ENCODE data around the gene DAPK2.

DAPK2 gene

DNA sequence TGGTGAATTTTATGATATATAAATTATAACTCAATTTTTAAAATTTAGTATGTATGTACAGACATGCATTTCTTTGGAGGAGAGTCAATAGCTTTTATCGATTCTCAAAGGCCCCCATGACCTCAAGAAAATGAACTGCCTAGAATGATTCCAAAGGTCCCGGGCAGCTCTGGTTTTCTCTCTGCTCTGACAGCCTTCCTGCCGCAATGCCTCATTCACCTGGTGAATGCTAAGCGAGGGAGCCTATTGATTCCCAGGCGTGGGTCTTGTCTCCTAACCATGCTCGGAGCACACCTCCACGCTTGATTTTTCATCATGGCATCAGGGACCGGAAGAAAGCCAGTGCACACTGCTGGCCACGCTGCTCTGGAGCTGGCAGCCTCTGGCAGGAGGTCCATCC, 132.9 kb downstream of the DAPK2 start:
- Histone ChIP-seq H3K9me3 (ENCODE audit: control insufficient read depth, low read depth, low read length) (no peaks in the 10 kb centered on the region), H3K27ac (ENCODE audit: low read length) (no peak overlapping the region), H3K36me3 (ENCODE audit: control insufficient read depth, low read depth, low read length) (no peaks in the 10 kb centered on the region), H3K27me3 (ENCODE audit: control insufficient read depth, insufficient read depth, low read length) (no peaks in the 10 kb centered on the region), H3K4me3 (ENCODE audit: low read length) (no peak overlapping the region), H3K4me1 (ENCODE audit: control insufficient read depth, low read depth, low read length) (peaks cover 21% of the 10 kb centered on the region), H3K9ac (ENCODE audit: low read length) (no peak overlapping the region)

DNA sequence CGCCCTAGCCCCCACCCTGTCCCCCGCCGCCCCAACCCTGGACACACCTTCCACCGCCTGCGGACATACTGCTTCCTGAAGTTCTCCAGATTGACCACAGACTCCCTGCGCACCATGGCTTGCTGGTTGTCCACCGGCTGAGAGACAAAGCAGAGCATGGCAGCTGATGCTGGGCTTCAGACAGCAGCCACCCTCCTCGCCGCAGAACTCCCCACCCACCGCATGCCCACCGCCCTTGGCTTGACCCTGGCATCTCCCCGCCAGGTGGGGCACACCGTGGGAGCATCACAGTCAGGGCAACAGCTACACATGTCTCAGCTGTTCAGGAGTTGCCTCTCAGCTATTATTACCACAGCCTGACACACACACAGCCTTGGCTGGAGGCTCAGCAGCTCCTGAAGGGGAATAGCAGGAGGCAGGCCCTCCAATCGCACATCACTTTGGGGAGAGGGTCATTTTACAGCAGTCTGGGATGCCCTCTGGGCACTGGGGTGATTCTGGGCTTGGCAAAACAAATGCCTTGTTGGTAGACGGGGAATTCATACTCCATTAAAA, 134.1 kb downstream of the DAPK2 start:
- no peaks in the 10 kb centered on the region for H3K27me3 ChIP-seq (ENCODE audit: control insufficient read depth, insufficient read depth, low read length)
- no peak overlapping the region for H3K4me3 ChIP-seq (ENCODE audit: low read length)
- no peak overlapping the region for H3K27ac ChIP-seq (ENCODE audit: low read length)
- H3K9ac ChIP-seq (ENCODE audit: low read length), result no peak overlapping the region
- peaks cover 12% of the 10 kb centered on the region for H3K4me1 ChIP-seq (ENCODE audit: control insufficient read depth, low read depth, low read length)
- no peaks in the 10 kb centered on the region for H3K36me3 ChIP-seq (ENCODE audit: control insufficient read depth, low read depth, low read length)
- H3K9me3 ChIP-seq (ENCODE audit: control insufficient read depth, low read depth, low read length), result no peaks in the 10 kb centered on the region

DNA sequence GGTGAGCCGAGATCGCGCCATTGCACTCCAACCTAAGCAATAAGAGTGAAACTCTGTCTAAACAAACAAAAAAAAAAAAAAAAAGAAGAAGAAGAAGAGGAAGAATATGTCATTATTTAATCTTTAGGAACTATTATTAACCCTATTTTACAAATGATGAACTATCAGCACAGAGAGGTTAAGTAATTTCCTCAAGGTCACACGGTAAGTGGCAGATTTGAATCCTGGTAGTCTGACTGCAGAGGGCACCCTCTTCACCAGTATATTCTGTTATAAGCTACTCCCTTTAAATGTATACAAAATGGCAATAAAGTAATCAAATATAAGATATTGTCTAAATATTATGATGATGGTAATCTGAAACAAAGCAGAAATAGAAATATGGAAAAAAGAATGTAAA, 135.1 kb downstream of the DAPK2 start:
- H3K27ac ChIP-seq (ENCODE audit: low read length), result no peak overlapping the region
- no peaks in the 10 kb centered on the region for H3K27me3 ChIP-seq (ENCODE audit: control insufficient read depth, insufficient read depth, low read length)
- no peaks in the 10 kb centered on the region for H3K9me3 ChIP-seq (ENCODE audit: control insufficient read depth, low read depth, low read length)
- H3K4me3 ChIP-seq (ENCODE audit: low read length), result no peak overlapping the region
- H3K36me3 ChIP-seq (ENCODE audit: control insufficient read depth, low read depth, low read length), result no peaks in the 10 kb centered on the region
- H3K4me1 ChIP-seq (ENCODE audit: control insufficient read depth, low read depth, low read length), result peaks cover 5% of the 10 kb centered on the region
- H3K9ac ChIP-seq (ENCODE audit: low read length), result no peak overlapping the region

DNA sequence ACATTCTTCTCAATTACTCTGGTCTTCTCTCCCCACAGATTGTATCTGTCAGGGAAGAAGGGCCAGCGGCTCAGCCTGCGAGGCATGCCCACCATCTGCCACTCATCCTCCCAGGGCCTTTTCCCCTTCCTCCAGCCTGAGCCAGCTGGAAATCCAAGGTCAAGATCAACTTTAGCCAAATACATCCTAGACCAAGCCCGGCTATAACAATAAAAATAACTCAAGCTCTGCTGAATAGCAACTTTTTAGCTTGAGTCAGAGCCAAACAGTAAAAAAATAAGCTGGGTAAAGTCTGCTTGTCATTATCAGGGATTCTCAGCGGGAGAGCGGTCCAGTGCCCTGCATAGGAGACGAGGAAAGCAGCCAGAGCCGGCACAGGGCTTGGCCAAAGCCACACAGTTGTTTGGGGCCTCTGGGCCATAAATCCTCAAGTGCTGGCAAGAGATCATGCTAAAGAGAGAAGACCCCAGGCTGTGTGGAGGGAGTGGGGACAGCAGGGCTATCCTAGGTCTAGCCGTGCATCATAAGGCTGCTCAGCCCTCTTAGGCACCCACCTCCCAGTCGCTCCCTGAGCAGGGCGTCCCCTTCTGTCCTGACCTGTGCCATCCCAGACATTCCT, 136.4 kb downstream of the DAPK2 start:
- Histone ChIP-seq H3K4me3 (ENCODE audit: low read length) (no peak overlapping the region), H3K9ac (ENCODE audit: low read length) (no peak overlapping the region), H3K9me3 (ENCODE audit: control insufficient read depth, low read depth, low read length) (no peaks in the 10 kb centered on the region), H3K36me3 (ENCODE audit: control insufficient read depth, low read depth, low read length) (no peaks in the 10 kb centered on the region), H3K27ac (ENCODE audit: low read length) (no peak overlapping the region), H3K27me3 (ENCODE audit: control insufficient read depth, insufficient read depth, low read length) (no peaks in the 10 kb centered on the region), H3K4me1 (ENCODE audit: control insufficient read depth, low read depth, low read length) (no peaks in the 10 kb centered on the region)

DNA sequence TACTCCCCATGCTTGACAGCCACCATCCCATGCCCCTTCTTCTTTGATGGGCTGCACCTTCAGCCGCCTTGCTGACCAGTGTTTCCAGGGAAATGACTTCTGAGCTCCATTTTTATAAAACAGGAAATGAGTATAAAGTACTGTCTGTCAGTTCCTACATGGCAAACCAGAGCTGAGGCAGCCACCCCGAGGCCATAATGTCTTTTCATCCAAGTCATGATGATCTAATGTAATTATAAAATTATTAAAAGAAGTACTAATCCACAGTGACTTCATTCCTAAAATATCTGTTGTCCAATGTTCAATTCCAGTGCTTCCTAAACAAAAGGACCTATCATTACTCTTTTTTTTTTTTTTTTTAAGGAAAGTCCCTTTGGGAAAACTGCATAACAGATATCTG, 137.3 kb downstream of the DAPK2 start:
- no peaks in the 10 kb centered on the region for H3K27me3 ChIP-seq (ENCODE audit: control insufficient read depth, insufficient read depth, low read length)
- peaks cover 8% of the 10 kb centered on the region for H3K4me1 ChIP-seq (ENCODE audit: control insufficient read depth, low read depth, low read length)
- H3K36me3 ChIP-seq (ENCODE audit: control insufficient read depth, low read depth, low read length), result no peaks in the 10 kb centered on the region
- H3K9ac ChIP-seq (ENCODE audit: low read length), result no peak overlapping the region
- no peak overlapping the region for H3K27ac ChIP-seq (ENCODE audit: low read length)
- no peak overlapping the region for H3K4me3 ChIP-seq (ENCODE audit: low read length)
- no peaks in the 10 kb centered on the region for H3K9me3 ChIP-seq (ENCODE audit: control insufficient read depth, low read depth, low read length)

DNA sequence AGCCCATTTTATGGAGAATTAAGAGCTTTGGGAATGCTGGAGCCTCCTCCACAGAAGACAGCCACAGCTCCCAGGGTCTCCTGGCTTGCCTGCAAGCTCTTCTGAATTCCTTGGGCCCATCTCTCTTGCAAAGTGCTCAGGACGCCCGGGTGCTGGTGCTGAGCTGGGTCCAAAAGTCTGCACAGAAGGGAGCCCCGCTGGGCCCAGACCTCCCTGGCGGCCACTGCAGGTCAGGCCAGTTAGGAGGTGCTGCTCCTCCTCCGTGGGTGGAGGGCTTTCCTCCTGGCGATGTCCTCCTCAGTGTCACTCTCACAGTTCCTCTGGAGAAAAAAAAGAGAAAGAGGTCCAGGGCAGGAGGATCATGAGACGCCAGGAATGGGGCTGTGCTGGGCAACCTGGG, 138.0 kb downstream of the DAPK2 start:
- Histone ChIP-seq H3K9me3 (ENCODE audit: control insufficient read depth, low read depth, low read length) (no peaks in the 10 kb centered on the region), H3K27me3 (ENCODE audit: control insufficient read depth, insufficient read depth, low read length) (no peaks in the 10 kb centered on the region), H3K27ac (ENCODE audit: low read length) (no peak overlapping the region), H3K4me3 (ENCODE audit: low read length) (no peak overlapping the region), H3K9ac (ENCODE audit: low read length) (no peak overlapping the region), H3K36me3 (ENCODE audit: control insufficient read depth, low read depth, low read length) (no peaks in the 10 kb centered on the region), H3K4me1 (ENCODE audit: control insufficient read depth, low read depth, low read length) (peaks cover 8% of the 10 kb centered on the region)

DNA sequence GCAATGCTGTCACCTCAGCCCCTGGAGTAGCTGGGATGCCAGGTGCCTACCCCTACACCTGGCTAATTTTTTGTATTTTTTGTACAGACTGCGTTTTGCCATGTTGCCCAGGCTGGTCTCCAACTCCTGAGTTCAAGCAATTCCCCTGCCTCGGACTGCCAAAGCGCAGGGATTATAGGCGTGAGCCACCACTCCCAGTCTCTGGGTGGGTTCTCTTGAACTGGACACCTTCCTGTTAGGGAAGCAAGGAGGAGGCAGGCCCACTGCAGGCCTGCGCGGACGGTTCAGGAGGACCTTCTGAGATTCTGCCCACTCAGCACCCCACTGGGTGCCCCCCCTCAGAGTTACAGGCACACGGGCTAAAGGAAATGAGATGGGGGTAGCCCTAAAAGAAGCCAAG, 138.8 kb downstream of the DAPK2 start:
- no peaks in the 10 kb centered on the region for H3K9me3 ChIP-seq (ENCODE audit: control insufficient read depth, low read depth, low read length)
- H3K4me1 ChIP-seq (ENCODE audit: control insufficient read depth, low read depth, low read length), result peaks cover 8% of the 10 kb centered on the region
- H3K27me3 ChIP-seq (ENCODE audit: control insufficient read depth, insufficient read depth, low read length), result no peaks in the 10 kb centered on the region
- H3K27ac ChIP-seq (ENCODE audit: low read length), result no peak overlapping the region
- no peak overlapping the region for H3K4me3 ChIP-seq (ENCODE audit: low read length)
- H3K36me3 ChIP-seq (ENCODE audit: control insufficient read depth, low read depth, low read length), result no peaks in the 10 kb centered on the region
- no peak overlapping the region for H3K9ac ChIP-seq (ENCODE audit: low read length)

DNA sequence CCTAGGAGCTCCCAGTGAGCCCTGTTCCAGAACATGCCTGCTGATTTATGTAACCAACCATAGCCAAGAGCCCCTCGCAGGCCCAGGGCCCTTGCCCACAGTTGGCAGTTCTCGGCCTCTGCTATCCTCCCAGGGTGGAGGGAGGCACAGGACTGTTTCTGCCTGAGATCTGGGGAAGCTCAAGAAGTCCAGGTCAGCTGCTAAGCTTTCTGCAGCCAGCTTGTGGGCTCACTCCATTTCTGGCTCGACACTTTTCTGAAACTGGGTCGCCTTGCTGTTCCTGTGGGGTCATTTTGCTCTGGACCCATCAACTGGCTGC, 140.1 kb downstream of the DAPK2 start:
- H3K27me3 ChIP-seq (ENCODE audit: control insufficient read depth, insufficient read depth, low read length), result no peaks in the 10 kb centered on the region
- no peaks in the 10 kb centered on the region for H3K9me3 ChIP-seq (ENCODE audit: control insufficient read depth, low read depth, low read length)
- H3K36me3 ChIP-seq (ENCODE audit: control insufficient read depth, low read depth, low read length), result no peaks in the 10 kb centered on the region
- no peak overlapping the region for H3K27ac ChIP-seq (ENCODE audit: low read length)
- no peak overlapping the region for H3K4me3 ChIP-seq (ENCODE audit: low read length)
- H3K9ac ChIP-seq (ENCODE audit: low read length), result no peak overlapping the region
- peaks cover 8% of the 10 kb centered on the region for H3K4me1 ChIP-seq (ENCODE audit: control insufficient read depth, low read depth, low read length)

DNA sequence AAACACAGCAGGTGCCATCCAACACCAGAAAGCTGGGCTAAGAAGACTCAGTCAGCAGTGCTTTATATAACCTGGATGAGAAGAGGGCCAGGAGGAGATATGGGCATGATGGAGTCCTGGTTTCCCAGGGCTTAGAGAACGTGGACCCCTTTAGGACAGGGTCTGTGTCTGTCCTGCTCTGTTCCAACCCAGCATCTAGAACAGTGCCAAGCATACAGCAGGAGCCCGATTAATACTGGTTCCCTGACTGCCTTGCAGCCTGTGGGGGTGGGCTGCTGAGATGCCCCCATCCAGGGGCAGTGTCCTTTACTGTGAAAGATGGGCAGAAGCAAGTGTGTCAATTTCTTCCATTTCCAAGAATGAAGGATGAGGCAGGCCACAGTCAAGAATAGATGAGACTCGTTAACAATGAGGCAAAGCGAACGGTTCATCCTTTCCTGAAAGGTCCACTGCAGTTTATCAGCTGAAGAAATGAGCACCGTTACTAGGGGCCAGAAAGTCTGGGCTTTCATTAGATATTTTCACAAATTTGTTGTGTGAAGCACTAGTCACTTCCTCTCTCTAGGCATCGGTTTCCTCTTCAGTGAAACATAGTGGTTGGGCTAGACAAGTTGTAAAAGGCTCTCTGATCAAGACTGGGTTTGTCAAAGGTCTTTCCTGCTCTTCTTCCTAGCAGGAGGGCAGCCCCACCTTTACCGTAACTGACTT, 140.6 kb downstream of the DAPK2 start:
- no peak overlapping the region for H3K27ac ChIP-seq (ENCODE audit: low read length)
- no peak overlapping the region for H3K9ac ChIP-seq (ENCODE audit: low read length)
- no peaks in the 10 kb centered on the region for H3K27me3 ChIP-seq (ENCODE audit: control insufficient read depth, insufficient read depth, low read length)
- H3K36me3 ChIP-seq (ENCODE audit: control insufficient read depth, low read depth, low read length), result no peaks in the 10 kb centered on the region
- no peaks in the 10 kb centered on the region for H3K9me3 ChIP-seq (ENCODE audit: control insufficient read depth, low read depth, low read length)
- no peak overlapping the region for H3K4me3 ChIP-seq (ENCODE audit: low read length)
- H3K4me1 ChIP-seq (ENCODE audit: control insufficient read depth, low read depth, low read length), result peaks cover 8% of the 10 kb centered on the region

DNA sequence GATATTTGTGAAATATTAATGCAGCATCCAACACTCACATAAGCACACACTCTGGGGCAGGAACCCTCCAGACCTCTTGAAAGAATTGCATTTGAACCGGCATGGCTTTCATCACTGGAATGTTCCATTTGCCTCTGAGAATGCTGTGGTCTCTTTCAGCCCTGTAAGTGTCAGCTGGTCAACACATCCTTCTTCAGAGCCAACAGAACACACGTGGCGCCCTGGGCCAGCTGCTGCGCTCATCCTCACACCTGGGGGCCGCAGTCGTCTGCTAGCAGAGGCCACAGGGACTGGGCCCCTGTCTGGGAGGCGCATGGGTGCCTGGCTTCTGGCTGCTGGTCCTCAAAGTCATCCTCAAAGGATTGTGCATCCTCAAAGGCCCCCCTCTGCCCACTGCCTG, 141.2 kb downstream of the DAPK2 start:
- Histone ChIP-seq H3K36me3 (ENCODE audit: control insufficient read depth, low read depth, low read length) (no peaks in the 10 kb centered on the region), H3K9me3 (ENCODE audit: control insufficient read depth, low read depth, low read length) (no peaks in the 10 kb centered on the region), H3K4me3 (ENCODE audit: low read length) (no peak overlapping the region), H3K9ac (ENCODE audit: low read length) (no peak overlapping the region), H3K27me3 (ENCODE audit: control insufficient read depth, insufficient read depth, low read length) (no peaks in the 10 kb centered on the region), H3K27ac (ENCODE audit: low read length) (no peak overlapping the region), H3K4me1 (ENCODE audit: control insufficient read depth, low read depth, low read length) (peaks cover 8% of the 10 kb centered on the region)

DNA sequence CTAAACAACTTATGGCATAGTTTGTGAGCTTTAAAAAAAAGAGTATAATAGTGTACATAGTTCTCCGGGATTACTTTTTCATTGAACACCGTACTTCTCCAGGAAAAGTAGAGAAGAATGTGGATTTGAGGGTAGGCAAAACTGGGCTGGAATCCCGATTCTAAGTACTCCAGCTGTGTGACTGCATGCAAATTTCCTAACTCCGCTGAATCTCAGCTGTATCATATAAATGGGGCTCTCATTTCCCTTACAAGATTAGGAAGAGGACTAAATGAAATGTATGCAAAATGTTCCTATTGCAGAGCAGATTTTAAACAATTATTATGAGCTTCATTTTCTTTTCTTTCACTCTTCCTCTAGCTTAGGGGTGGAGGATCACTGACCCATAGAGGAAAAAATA, 142.2 kb downstream of the DAPK2 start:
- Histone ChIP-seq H3K27ac (ENCODE audit: low read length) (no peak overlapping the region), H3K27me3 (ENCODE audit: control insufficient read depth, insufficient read depth, low read length) (no peaks in the 10 kb centered on the region), H3K36me3 (ENCODE audit: control insufficient read depth, low read depth, low read length) (no peaks in the 10 kb centered on the region), H3K9ac (ENCODE audit: low read length) (no peak overlapping the region), H3K4me1 (ENCODE audit: control insufficient read depth, low read depth, low read length) (peaks cover 8% of the 10 kb centered on the region), H3K4me3 (ENCODE audit: low read length) (no peak overlapping the region), H3K9me3 (ENCODE audit: control insufficient read depth, low read depth, low read length) (no peaks in the 10 kb centered on the region)

DNA sequence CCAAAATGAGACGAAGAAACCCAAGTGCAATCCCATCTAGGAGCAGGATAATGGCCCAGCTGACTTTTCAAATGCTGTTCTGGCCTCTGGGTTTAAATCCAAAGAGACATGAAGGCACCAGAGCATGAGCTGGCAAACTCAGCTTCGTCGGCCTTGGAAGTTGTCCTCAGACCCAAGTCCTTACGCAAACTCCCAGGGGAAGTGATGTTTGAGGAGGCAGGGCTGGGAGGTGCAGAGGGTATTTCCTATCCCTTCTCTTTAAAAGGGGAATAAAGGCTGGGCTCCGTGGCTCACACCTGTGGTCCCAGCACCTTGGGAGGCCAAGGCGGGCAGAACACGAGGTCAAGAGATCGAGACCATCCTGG, 143.6 kb downstream of the DAPK2 start:
- peaks cover 8% of the 10 kb centered on the region for H3K4me1 ChIP-seq (ENCODE audit: control insufficient read depth, low read depth, low read length)
- H3K27me3 ChIP-seq (ENCODE audit: control insufficient read depth, insufficient read depth, low read length), result no peaks in the 10 kb centered on the region
- no peak overlapping the region for H3K9ac ChIP-seq (ENCODE audit: low read length)
- no peaks in the 10 kb centered on the region for H3K36me3 ChIP-seq (ENCODE audit: control insufficient read depth, low read depth, low read length)
- no peak overlapping the region for H3K27ac ChIP-seq (ENCODE audit: low read length)
- no peak overlapping the region for H3K4me3 ChIP-seq (ENCODE audit: low read length)
- no peaks in the 10 kb centered on the region for H3K9me3 ChIP-seq (ENCODE audit: control insufficient read depth, low read depth, low read length)

Data from iPS-18a (cell line).